ENCODE results near the gene SMAD6.

- TF ChIP-seq, protein P1, sequence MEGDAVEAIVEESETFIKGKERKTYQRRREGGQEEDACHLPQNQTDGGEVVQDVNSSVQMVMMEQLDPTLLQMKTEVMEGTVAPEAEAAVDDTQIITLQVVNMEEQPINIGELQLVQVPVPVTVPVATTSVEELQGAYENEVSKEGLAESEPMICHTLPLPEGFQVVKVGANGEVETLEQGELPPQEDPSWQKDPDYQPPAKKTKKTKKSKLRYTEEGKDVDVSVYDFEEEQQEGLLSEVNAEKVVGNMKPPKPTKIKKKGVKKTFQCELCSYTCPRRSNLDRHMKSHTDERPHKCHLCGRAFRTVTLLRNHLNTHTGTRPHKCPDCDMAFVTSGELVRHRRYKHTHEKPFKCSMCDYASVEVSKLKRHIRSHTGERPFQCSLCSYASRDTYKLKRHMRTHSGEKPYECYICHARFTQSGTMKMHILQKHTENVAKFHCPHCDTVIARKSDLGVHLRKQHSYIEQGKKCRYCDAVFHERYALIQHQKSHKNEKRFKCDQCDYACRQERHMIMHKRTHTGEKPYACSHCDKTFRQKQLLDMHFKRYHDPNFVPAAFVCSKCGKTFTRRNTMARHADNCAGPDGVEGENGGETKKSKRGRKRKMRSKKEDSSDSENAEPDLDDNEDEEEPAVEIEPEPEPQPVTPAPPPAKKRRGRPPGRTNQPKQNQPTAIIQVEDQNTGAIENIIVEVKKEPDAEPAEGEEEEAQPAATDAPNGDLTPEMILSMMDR (conservative IDR thresholded peaks at IDR 0.05 in 1 of 2, IDR thresholded peaks at IDR 0.05 in 1 of 2; ENCODE audit: low read depth in 1 of 2, low read length in 2 of 2), result no peak
- no peak for TF ChIP-seq EZH2 (IDR thresholded peaks at IDR 0.05; ENCODE audit: low read length, missing control alignments)
These were observed 26.6 kb upstream of the SMAD6 start for GRCh38 chr15:66675446-66675845.

Data from fibroblast of lung (primary cell).